Natural killer cell (primary cell): Measurements from ENCODE around the gene ZBTB21. TPM values are rescaled to one million over a fixed set of nuclear protein-coding genes. Genes with fewer than 3 reads are reported as not detected.

Experiments
- ATAC-seq, 3 donors: fragments of 150-1000 bp in 2 of 3; fragments of 200-7000 bp in 1 of 3; cut with Tn5 transposase; 1 replicate in 1 of 3; 2 replicates in 2 of 3; pipeline ENCODE4 v1.10.0; 2021; ENCODE audit warnings: mild to moderate bottlenecking in 2 of 3, moderate library complexity in 2 of 3
- DNase-seq, 2 donors: peaks; one replicate each; pipeline versions ENCODE4 v3.0.0 to v3.0.0-alpha.2; 2013 to 2021; ENCODE audit warnings: mixed read lengths in 1 of 2
- H3K27ac ChIP-seq: one replicate; pipeline ENCODE4 v1.5.1; 2013; ENCODE audit warnings: mild to moderate bottlenecking, low read length
- H3K27me3 ChIP-seq: one replicate; pipeline ENCODE4 v1.6.1; 2013; ENCODE audit warnings: low read length; ENCODE audit not compliant: control insufficient read depth, insufficient read depth
- H3K36me3 ChIP-seq: one replicate; pipeline ENCODE4 v1.6.1; 2013; ENCODE audit warnings: low read length; ENCODE audit not compliant: control insufficient read depth, insufficient read depth
- H3K4me1 ChIP-seq: one replicate; pipeline ENCODE4 v1.6.1; 2013; ENCODE audit warnings: low read length; ENCODE audit not compliant: control insufficient read depth, insufficient read depth
- H3K4me3 ChIP-seq: one replicate; pipeline ENCODE4 v1.5.1; 2013; ENCODE audit warnings: low read length
- H3K9me3 ChIP-seq: one replicate; pipeline ENCODE4 v1.6.1; 2013; ENCODE audit warnings: low read length; ENCODE audit not compliant: control insufficient read depth, insufficient read depth
- H3K27ac Mint-ChIP-seq, 2 donors: one replicate each; pipeline ENCODE4 v1.8.0; 2022; ENCODE audit warnings: mild to moderate bottlenecking in 2 of 2, mixed read lengths in 2 of 2, moderate library complexity in 1 of 2
- H3K27me3 Mint-ChIP-seq, 2 donors: one replicate each; pipeline ENCODE4 v1.8.0; 2022; ENCODE audit warnings: low read depth in 2 of 2, mixed read lengths in 2 of 2
- H3K36me3 Mint-ChIP-seq: one replicate; pipeline ENCODE4 v1.8.0; 2022; ENCODE audit warnings: mixed read lengths
- H3K4me1 Mint-ChIP-seq, 2 donors: one replicate each; pipeline ENCODE4 v1.8.0; 2022; ENCODE audit warnings: mixed read lengths in 2 of 2
- H3K4me3 Mint-ChIP-seq: one replicate; pipeline ENCODE4 v1.8.0; 2022; ENCODE audit warnings: mild to moderate bottlenecking, moderate library complexity, mixed read lengths
- H3K9me3 Mint-ChIP-seq, 2 donors: one replicate each; pipeline ENCODE4 v1.8.0; 2022; ENCODE audit warnings: mixed read lengths in 2 of 2
- WGBS: methylation state at CpG from one replicate; pipeline ENCODE4 v1.1.7; 2013; ENCODE audit warnings: missing lambda C conversion rate; ENCODE audit not compliant: insufficient coverage; 5-methylcytosine and 5-hydroxymethylcytosine counted together
- intact Hi-C: fragments of 100-400 bp; cut with micrococcal nuclease; formaldehyde crosslinking; loops from one replicate; pipeline ENCODE4 v1.14.2; 2022
- total RNA-seq, 4 donors: library from RNA; stranded (reverse); fragments of 120-200 nt in 1 of 4; gene quantifications; one replicate each; pipeline versions ENCODE4 v1.2.3 to v1.2.4, GENCODE V29; 2013 to 2022
- TF ChIP-seq, protein P1 (sequence below): fragments of 200-600 bp; IDR thresholded peaks from one replicate; pipeline ENCODE4 v1.8.0; 2022; ENCODE audit warnings: antibody characterized with exemption

ZBTB21 gene
- total RNA-seq, 3 donors from 2014 or later (not counting 1 experiment from before 2014, with no cell fraction given): 78.2 to 113 (median 100) TPM

- DNase-seq: no peak
- no peak overlapping the region for H3K4me3 ChIP-seq
- 93% methylated on average over 7 of the region's 7 CpGs for WGBS
- ATAC-seq: no peak
- H3K27me3 ChIP-seq: no peaks in the 10 kb centered on the region
- Mint-ChIP-seq H3K4me3 (no peak overlapping the region), H3K36me3 (peaks cover 15% of the 10 kb centered on the region), H3K27ac (no peak overlapping the region), H3K27me3 (peaks cover 12 to 26% of the 10 kb centered on the region in 2 donors), H3K4me1 (no peaks in the 10 kb centered on the region), H3K9me3 (peaks cover 3 to 5% of the 10 kb centered on the region in 2 donors)
- no peaks in the 10 kb centered on the region for H3K36me3 ChIP-seq
- intact Hi-C loops: no loop called here
- H3K9me3 ChIP-seq: peaks cover 3% of the 10 kb centered on the region
- H3K27ac ChIP-seq: no peak overlapping the region
- no peaks in the 10 kb centered on the region for H3K4me1 ChIP-seq
- TF ChIP-seq, protein P1, sequence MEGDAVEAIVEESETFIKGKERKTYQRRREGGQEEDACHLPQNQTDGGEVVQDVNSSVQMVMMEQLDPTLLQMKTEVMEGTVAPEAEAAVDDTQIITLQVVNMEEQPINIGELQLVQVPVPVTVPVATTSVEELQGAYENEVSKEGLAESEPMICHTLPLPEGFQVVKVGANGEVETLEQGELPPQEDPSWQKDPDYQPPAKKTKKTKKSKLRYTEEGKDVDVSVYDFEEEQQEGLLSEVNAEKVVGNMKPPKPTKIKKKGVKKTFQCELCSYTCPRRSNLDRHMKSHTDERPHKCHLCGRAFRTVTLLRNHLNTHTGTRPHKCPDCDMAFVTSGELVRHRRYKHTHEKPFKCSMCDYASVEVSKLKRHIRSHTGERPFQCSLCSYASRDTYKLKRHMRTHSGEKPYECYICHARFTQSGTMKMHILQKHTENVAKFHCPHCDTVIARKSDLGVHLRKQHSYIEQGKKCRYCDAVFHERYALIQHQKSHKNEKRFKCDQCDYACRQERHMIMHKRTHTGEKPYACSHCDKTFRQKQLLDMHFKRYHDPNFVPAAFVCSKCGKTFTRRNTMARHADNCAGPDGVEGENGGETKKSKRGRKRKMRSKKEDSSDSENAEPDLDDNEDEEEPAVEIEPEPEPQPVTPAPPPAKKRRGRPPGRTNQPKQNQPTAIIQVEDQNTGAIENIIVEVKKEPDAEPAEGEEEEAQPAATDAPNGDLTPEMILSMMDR: no peak
Measured at GRCh38 chr21:41979751-41980369, 30.3 kb downstream of the ZBTB21 start.

DNA sequence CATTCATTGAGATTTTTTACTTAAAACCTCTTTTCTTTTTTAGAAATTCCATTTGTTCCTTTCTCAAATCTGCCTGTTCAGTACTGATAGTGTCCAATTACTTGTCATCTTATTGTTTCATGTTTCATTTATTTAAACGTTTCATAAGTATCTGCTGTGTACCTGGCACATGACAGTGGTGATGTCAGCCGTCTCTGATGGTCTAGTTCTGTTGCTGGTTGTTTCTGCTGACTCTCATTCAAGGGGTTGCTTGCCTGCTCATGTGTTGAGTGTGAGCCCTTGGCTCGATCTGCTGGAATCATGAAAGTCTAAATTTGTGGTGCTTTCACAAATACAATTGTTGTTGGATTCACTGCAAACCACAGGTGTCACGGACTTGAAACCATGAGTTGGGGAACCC is 30.8 kb downstream of the ZBTB21 start:
- intact Hi-C loops: no loop called here

GRCh38 chr21:41977034-41977950 is 32.9 kb downstream of the ZBTB21 start:
- peaks cover 8% of the 10 kb centered on the region for H3K4me1 ChIP-seq
- H3K9me3 Mint-ChIP-seq: peaks cover 0 to under 1% of the 10 kb centered on the region in 2 donors
- peaks cover 10% of the 10 kb centered on the region for H3K36me3 Mint-ChIP-seq
- H3K4me3 ChIP-seq: no peak overlapping the region
- peaks cover 13 to 21% of the 10 kb centered on the region in 2 donors for H3K27me3 Mint-ChIP-seq
- peaks cover 3% of the 10 kb centered on the region for H3K9me3 ChIP-seq
- H3K4me1 Mint-ChIP-seq: no peaks in the 10 kb centered on the region
- no peaks in the 10 kb centered on the region for H3K27me3 ChIP-seq
- DNase-seq (no peak), ATAC-seq (no peak)
- no peak overlapping the region for H3K27ac Mint-ChIP-seq
- no peak overlapping the region for H3K27ac ChIP-seq
- no peaks in the 10 kb centered on the region for H3K36me3 ChIP-seq
- WGBS: 93% methylated on average over 17 of the region's 17 CpGs
- intact Hi-C loops: no loop called here
- TF ChIP-seq, protein P1: no peak
- H3K4me3 Mint-ChIP-seq: no peak overlapping the region

More for the DNA sequence above, 30.8 kb downstream of the ZBTB21 start:
- 93% methylated on average over 4 of the region's 4 CpGs for WGBS
- H3K27me3 ChIP-seq: no peaks in the 10 kb centered on the region
- peaks cover 3 to 5% of the 10 kb centered on the region in 2 donors for H3K9me3 Mint-ChIP-seq
- H3K27me3 Mint-ChIP-seq: peaks cover 12 to 26% of the 10 kb centered on the region in 2 donors
- H3K27ac Mint-ChIP-seq: no peak overlapping the region
- H3K4me1 Mint-ChIP-seq: no peaks in the 10 kb centered on the region
- ATAC-seq: no peak
- no peak overlapping the region for H3K4me3 Mint-ChIP-seq
- DNase-seq: no peak
- peaks cover 3% of the 10 kb centered on the region for H3K9me3 ChIP-seq
- no peaks in the 10 kb centered on the region for H3K36me3 ChIP-seq
- peaks cover 15% of the 10 kb centered on the region for H3K36me3 Mint-ChIP-seq
- TF ChIP-seq, protein P1: no peak
- no peak overlapping the region for H3K4me3 ChIP-seq
- peaks cover 2% of the 10 kb centered on the region for H3K4me1 ChIP-seq
- no peak overlapping the region for H3K27ac ChIP-seq
